ENCODE data around the gene CEPT1.

GRCh38 chr1:111191496-111191895 is 51.5 kb downstream of the CEPT1 start:
- TF ChIP-seq POLR2A (IDR thresholded peaks at IDR 0.05): no peak
- TF ChIP-seq CTCF (IDR thresholded peaks at IDR 0.05): no peak

Measured in thyroid gland (tissue), 4 donors.